Panc1 (cell line): ENCODE measurements around the gene SUPT3H.

Experiments used
- POLR2AphosphoS5 ChIP-seq: IDR thresholded peaks from 2 replicates; pipeline ENCODE4 v1.6.1; 2012; ENCODE audit warnings: mild to moderate bottlenecking, low read depth, low read length, moderate library complexity
- REST ChIP-seq, 2 experiments: IDR thresholded peaks; 2 replicates each; pipeline ENCODE4 v1.6.1; 2011 to 2012; ENCODE audit warnings: low read depth in 2 of 2, control low read depth in 1 of 2, low read length in 1 of 2, mild to moderate bottlenecking in 1 of 2, moderate library complexity in 1 of 2; ENCODE audit not compliant: insufficient read depth in 1 of 2
- TCF7L2 ChIP-seq: IDR thresholded peaks from 2 replicates; pipeline ENCODE4 v1.6.1; 2011; ENCODE audit warnings: mild to moderate bottlenecking, low read depth, low read length, inconsistent platforms
- TF ChIP-seq, protein P1 (sequence below): fragments of 450-650 bp; IDR thresholded peaks from 2 replicates; pipeline ENCODE4 v1.5.1; 2017; ENCODE audit warnings: mild to moderate bottlenecking

DNA sequence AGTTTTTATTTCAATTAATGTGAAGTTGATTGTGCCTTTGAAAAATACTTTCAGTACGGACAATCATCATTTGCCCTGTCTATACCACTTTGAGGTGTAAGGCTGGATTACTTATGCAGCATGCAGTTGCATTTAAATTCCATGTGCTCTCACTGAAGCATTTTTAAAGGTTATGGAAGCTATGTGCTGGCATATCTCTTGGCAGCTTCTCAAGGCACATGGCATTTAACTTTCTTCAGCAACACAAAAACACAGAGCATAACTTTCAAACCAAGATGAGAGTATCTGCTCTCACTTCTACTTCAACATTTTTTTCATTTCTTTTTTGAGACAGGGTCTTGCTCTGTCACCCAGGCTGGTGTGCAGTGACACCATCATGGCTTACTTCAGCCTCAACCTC lies 410.3 kb downstream of the SUPT3H start:
- TF ChIP-seq POLR2AphosphoS5 (no peak), REST (IDR thresholded peaks at IDR 0.05; ENCODE audit: insufficient read depth in 1 of 2, low read depth in 2 of 2, low read length in 1 of 2) (no peak), TCF7L2 (no peak)
- TF ChIP-seq, protein P1, sequence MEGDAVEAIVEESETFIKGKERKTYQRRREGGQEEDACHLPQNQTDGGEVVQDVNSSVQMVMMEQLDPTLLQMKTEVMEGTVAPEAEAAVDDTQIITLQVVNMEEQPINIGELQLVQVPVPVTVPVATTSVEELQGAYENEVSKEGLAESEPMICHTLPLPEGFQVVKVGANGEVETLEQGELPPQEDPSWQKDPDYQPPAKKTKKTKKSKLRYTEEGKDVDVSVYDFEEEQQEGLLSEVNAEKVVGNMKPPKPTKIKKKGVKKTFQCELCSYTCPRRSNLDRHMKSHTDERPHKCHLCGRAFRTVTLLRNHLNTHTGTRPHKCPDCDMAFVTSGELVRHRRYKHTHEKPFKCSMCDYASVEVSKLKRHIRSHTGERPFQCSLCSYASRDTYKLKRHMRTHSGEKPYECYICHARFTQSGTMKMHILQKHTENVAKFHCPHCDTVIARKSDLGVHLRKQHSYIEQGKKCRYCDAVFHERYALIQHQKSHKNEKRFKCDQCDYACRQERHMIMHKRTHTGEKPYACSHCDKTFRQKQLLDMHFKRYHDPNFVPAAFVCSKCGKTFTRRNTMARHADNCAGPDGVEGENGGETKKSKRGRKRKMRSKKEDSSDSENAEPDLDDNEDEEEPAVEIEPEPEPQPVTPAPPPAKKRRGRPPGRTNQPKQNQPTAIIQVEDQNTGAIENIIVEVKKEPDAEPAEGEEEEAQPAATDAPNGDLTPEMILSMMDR = no peak
